Ramos (cell line): ENCODE results near the gene HS6ST3.

Experiments
- in situ Hi-C: fragments of 300-500 bp; cut with MboI; formaldehyde crosslinking; loops from one replicate; pipeline ENCODE4 v1.14.3; 2022; ENCODE audit warnings: low sequenced_read_pairs; ENCODE audit not compliant: unreplicated experiment

HS6ST3 gene

DNA sequence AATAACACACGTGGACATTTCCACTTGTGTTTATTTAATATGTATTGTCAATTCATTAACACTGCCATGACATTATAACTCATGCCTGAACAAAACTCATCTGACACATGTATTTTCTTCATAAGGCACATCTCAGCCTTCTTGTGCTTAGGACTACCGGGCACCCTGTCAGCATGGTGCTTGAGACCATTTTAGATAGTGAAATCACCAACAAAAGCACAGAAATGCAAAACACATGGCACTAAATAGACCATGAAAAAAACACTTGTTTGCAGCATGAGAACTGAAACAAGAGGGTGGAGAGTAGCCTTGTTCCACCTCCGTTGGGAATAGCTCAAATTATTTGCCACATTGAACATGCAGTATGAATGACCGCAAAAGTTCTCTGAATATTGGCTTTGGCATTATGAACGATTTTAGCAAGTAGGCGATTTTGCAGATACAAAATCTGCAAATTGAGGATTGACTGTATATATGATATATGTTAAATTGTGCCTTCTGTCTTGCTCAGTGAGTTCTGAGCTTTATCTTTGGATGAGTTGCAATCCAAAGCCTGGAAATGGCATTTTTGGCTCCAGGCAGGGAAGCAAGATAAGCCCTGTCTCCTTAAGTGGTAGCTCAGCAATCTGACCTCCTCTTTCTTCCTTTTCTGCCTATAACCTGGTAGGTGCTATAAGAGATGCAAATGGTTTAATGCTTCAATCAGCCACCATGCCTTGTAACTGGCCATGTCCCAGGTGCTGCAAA lies 328.2 kb downstream of the HS6ST3 start:
- in situ Hi-C loops = no loop called here

DNA sequence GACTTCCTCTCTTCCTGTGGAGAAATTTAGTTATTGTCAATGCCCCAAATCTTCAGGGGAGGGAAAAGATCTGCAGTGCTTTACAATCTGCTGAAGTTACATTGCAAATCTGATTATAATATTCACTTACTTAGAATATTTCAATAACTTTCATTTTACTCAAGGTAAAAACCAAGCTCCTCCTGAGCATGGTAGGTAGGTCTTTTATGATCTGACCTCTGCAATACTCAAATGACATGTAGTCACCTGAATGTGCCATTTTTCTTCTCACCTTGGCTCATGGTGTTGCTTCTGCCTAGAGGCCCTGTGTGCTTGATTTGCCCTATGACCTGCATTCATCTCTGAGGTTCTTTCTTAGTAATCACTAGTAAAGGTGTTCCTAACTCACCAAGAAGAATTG lies 331.4 kb downstream of the HS6ST3 start:
- in situ Hi-C loops = no loop called here

DNA sequence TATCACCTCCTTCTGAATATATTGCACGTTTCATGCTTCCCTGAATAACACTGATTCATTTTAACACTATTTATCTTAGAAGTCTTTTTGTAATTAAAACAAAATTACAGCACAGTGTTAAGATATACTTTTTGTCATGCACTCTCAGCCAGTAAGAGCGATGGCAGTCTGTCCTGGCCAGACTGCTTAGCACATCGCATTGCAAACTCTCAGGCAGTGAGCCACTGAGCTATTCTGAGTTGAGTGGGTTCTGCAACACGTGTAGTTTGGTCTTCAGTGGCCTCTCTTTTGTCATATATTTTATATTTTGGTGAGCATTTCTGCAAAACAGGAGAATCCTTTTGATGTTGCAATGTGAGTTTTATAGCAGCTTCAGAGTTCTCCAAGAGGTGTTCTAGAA lies 332.1 kb downstream of the HS6ST3 start:
- in situ Hi-C loops = no loop called here

DNA sequence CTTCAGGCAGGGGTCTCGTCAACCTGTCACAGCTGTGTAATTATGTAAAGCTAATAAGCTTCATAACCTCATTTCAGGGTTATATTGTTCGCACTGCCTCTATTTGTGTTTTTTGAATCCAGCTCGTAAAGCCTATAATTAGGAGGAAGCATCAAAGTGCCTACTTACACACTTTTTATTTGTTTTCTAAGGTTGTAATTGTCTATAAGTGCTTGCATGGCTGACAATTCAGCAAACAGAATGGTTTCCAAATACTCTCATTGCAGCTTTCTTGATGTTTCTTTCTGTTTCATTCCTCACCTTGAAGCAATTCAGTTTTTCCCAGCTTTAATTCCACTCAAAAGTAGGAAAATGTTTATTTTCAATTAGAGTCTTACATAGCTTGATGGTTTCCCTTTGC lies 336.3 kb downstream of the HS6ST3 start:
- in situ Hi-C loops = no loop called here

DNA sequence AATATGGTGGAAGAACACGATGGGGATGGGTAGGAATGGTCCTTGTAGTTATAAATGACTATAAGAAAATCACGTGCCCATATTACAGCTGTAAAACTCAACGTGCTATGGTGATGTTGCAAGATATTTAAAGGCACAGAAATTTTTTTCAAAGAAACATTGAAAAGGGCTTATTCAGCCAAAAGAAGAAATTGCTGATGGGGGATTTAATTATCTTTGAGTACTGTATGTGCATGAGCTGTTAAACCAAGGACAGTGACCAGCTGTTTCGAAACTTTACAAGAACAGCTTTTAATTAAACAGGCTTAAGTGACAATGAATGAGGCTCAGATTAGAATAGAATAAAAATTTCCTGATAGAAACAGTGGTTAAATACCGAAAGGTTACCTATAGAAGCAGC lies 339.0 kb downstream of the HS6ST3 start:
- in situ Hi-C loops = no loop called here

DNA sequence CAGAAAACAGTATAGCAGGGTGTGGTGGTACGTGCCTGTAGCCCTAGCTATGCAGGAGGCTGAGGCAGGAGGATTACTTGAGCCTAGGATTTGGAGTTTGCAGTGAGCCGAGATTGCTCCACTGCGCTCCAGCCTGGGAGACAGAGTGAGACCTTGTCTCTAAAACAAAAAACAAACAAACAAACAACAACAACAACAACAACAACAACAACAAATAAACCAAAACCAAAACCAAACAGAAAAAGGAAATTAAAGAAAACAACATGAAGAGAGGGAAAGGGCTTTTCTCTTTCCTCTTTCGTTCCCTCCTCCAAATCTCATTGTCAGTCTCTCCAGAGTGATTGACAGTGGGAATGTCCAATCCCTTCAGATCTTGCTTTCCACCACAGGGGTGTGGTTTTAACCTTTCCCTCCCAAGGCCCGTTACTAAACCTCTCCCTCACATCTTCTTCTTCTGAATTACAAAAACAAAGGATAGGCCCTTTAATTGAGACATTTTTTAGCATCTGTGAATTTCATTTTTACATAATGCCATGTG lies 341.2 kb downstream of the HS6ST3 start:
- in situ Hi-C loops = no loop called here

DNA sequence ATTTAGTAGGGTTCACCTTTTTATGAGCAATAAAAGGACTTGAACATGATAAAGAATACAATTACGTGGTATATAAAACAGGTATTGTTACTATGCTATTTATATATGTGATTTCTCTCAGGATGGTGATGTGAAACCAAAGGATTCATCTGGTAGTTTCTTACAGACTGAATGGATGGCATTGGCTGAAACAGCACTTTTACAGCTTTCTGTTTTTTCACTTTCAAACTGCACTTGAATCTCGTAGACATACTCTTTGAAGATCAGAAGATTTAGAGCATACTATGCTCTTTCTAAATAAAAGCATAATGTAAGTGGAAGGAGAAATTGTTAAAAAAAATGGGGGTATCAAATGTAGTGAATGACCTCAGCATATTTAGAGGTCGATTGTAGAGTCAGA lies 354.8 kb downstream of the HS6ST3 start:
- in situ Hi-C loops = no loop called here

DNA sequence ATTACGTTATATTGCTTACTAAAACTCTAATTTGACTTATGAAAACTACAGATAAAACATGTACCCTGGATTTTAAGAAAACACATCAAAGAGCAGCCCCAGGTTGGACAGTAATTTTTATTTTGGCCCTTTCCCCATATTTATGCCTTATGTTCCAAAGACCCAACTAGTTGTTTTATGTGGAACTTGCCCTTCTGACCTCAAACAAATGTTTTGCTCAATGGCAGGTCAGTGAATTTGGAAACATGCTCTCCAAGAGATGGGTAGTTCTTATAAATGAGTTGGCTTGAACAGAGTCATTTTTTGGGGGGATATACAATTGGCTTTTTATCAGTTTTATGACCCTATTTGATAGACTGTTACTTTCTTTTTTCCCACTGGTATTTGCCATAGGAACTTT lies 360.0 kb downstream of the HS6ST3 start:
- in situ Hi-C loops = no loop called here

DNA sequence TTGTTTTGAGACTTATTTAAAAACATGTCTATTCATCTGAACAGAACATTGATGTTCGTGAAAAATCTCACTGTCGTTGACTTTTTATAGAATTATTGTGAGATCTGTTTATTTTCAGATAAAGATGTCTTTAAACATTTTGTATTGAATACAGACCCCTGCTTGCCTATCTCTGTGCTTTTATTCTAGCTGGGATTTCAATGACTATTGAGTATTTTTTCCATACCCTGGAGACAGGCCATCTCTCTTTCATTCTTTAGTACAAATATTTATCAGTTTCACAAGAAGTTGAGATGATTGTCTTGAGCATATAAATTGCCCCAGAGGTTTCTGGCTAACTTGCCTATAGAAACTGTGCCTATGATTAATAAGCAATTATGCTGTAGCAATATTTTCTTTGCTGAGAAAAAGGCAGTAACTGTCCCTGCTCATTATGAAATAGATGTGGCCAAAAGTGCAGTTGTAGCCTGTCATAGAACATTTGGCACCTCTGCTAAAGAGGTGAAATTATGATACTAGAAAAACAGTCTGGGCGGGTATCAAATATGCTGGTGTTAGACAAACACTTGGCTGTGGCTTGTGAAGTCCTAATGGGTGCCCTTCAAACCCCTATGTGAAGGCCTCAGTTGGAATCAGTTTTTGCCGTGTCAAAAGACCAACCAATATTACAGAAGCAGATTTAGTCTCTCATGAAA lies 360.6 kb downstream of the HS6ST3 start:
- in situ Hi-C loops = no loop called here

DNA sequence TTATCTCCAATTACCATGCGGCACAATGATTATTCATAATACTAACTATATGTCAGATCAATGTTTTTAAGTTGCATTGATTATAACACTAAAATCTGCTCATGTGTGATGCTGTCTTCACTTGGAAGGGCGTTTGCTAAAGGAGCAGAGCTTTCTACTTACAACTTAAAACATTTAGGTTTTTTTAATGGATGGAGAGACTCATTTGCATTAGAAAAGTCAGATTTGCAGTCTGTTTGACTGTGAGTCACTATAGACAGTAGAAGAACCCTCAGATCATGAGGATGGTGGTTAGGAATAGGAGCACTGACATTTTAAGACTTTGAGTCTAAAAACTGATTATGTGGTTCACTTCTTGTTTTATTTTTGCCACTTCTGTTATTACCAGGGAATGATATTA lies 364.6 kb downstream of the HS6ST3 start:
- in situ Hi-C loops = no loop called here

DNA sequence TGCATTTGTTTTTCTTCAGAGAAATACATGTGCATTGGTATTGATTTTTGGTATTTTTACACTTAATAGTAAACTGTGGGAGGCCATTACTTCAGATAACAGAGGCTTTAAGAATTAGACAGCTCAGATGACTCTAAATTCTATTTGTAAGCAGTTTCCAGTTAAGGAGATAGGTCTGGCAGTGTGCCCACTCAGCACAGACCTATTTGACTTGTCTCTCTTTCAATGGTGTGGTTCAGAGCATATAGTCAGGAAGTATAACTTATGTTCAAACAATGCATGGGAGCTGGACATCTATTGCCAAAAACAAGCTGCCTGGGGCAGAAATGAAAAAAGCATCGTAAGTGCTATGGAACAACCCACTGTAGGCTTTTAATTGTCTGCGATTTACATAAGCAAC lies 370.7 kb downstream of the HS6ST3 start:
- in situ Hi-C loops = no loop called here

DNA sequence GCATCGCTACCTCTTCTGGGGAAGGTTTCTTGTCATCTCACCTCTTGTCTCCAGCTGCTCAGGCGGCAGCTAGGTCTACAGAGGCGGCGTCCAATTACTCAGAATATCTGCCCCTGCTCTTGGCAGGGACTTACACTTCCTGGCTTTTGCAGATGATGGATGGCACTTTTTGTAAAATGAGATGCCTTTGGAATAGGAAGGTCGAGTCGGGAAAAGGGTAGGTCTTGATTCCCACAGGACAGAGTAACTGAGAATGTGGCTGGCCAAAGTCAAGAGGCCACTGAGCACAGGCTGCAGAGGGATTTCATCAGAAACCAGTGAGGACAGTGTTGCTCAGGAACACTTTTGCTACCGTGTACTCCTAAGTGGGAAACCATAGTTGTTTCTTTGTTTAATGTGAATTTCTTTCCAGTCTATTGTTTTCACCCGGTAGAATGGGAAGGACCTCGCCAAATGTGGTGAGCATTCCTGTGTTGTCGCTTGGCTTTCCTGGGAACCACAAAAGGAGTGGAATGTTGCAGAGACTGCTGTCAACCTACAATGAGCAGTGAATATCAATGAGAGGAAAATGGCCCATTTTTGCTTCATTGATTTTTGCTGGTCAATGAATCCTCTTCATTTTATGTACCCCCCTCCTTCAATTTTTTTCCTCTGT lies 383.7 kb downstream of the HS6ST3 start:
- in situ Hi-C loops = no loop called here

DNA sequence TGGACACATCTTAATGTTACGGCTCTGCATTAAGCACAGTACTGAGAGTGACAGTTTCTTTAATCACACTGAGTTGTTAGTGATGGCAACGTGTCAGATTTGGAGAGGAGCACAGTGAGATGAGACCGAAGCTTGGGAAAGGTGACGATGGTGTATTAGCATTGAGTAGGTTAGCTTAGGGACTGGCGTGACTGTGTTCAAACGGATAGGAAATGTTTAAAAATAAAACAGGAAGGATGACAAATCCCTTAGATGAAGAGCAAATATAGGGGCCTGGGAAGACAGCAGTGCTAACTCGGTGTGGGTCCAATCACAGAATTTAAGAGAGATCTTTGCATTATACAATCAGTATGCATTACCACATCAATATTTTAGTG lies 384.3 kb downstream of the HS6ST3 start:
- in situ Hi-C loops = no loop called here

DNA sequence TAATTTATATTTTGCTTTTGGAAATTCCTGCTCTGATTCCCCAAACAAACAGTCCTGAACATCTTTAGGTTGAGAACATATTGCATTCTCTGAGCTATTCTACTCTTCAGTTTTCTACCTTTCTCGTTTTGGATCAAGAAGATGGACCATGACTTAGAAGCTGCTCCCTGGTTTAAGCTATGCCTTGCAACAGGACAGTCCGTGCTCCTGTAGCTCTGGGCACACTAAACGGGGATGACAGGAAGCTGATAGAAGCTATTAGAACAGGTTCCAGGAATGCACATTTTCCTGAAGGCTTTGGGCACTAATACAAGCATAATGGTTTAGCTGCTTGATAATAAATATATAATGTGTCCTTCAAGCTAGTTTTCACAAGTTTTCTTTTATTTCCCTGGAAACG lies 385.2 kb downstream of the HS6ST3 start:
- in situ Hi-C loops = no loop called here

DNA sequence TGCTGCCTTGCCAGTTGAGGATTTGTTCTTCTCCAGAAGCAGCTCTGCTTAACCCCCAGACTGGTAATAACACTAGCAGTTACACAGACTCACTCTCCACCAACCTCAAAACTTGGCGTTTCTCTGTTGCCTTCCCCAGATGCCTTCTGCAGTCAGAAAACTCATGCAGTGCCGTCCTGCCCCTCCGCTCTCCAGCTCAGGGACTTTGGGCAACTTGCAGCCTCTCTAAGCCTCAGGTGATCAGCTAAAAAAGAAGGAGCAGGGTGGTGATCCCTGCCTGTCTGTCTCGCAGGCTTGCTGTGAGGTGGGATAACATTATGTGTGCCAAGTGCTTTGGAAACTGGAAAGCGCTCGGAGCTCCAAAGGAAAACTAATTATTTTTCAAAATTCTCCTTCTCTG lies 391.6 kb downstream of the HS6ST3 start:
- in situ Hi-C loops = no loop called here

DNA sequence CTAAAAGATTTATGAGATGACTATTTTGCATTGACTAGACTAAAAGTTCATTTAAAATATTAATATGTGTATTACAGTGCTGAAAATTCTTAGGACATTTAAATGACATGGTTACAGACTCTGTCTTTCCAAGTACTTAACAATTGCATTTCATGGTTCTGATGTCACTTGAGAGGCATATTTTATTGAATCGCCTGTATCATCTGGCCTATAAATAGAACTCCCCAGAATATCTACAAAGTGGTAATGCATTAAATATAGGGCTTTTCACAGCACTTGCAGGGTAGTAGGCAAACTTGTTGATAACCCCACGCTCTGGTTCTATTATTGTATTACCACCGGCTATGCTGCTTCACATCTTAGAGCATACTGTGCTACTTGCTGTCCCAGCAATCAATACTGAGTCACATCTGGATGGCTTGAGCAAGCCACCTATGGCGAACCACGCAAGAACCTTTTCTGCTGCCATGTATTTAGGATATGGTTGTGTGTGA lies 400.6 kb downstream of the HS6ST3 start:
- in situ Hi-C loops = no loop called here

DNA sequence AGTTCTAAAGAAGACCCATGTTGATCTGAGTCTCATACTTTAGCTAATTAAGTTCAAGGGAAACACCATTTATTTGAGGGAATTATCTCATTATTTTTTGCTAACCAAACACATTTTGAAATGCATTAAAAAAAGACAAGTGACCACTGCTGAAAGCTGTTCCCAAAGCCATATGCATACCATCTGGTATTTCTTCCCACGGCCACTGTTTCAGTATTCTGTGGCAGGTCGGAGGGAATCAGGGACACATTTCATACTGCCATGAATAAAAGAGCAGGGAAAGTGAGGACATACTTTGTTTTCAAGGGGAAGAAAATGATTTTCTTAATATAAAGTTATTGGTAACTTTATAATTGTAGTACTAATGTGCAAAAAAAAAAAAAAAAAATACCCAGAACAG lies 401.2 kb downstream of the HS6ST3 start:
- in situ Hi-C loops = no loop called here

DNA sequence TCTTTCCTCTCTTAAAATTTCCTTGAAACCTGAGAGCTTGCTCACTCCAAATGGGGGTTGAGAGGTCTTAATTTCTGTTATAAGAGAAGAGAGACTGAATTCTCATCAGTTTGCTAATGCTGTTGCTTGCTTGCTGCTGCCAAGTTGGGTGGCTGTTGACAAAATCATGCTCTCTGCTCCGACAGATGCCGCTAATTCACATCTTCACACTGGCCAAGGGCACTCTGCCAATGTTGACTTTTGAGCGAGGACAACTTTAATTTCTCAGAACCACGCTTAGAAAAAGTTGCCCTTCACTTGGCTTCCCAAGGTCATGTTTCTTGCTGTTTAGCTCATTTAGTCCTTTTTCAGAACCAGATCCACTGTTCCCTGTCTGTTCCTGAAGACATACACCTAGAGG lies 402.9 kb downstream of the HS6ST3 start:
- in situ Hi-C loops = no loop called here

DNA sequence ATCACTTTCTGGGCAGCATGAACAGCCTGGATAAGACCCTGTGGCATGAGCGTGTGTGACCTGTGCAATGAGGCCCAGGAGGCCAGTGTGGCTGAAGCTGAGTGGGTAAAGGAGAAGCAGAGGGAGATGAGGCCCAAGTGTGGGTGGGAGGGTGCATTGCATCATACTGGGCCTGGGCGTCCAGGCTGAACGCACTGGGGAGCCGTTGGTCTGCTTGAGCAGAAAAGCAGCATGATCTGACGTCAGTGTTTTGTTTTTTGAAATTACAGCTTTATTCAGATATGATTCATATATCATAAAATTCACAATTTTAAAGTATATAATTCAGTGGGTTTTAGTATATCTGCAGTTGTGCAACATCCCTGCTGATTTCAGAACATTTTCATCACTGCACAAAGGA lies 409.7 kb downstream of the HS6ST3 start:
- in situ Hi-C loops = no loop called here

DNA sequence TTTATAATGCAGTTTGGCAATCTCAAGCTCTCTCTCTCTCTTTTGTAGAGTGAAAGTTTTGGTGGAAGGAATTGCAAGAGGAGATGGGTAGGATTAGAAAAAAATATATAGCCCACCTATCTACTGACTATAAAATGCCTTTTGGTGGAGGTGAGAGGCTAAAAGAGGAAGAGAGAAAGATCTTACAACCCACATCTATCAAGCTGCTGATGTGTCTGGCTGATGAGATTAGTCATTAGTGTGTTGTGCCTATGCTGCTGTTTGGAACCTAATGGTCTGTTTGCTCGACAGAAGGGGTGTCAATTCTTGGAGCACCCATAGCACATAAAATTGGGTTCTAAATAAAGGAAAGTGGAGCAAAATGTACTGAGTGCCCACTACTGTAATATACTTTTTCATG lies 411.0 kb downstream of the HS6ST3 start:
- in situ Hi-C loops = no loop called here

DNA sequence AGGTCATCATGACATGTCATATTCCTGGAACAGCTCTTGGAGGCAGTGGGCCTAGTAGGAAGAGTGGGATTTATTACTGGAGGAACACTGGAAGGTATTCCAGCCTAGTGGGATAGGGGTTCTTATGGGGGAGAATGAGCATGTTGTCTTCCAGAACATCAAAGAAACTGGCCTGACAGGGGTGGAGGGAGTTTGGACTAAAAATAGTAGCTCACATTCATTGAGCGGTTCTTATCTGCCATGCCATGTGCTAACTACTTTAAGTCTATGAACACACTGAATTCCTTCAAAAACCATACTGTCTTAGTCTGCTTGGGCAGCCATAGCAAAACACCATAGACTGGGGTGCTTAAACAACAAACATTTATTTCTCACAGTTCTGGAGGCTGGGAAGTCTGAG lies 413.6 kb downstream of the HS6ST3 start:
- in situ Hi-C loops = no loop called here
